DMS 273 (cell line): ENCODE measurements around the gene FOXE3.
A peak's percentile ranks its signal among the peaks of the same experiment; 100 is the strongest.
"Not testable (repeated sequence)": the region's sequence is repeated elsewhere in the genome, so short reads cannot be mapped to it uniquely, and the experiment has no call there.

Experiments used
- DNase-seq: peaks from one replicate; lab custom pipeline; 2025; ENCODE audit not compliant: unreplicated experiment; lab: John Stamatoyannopoulos, UW

The FOXE3 gene

DNA sequence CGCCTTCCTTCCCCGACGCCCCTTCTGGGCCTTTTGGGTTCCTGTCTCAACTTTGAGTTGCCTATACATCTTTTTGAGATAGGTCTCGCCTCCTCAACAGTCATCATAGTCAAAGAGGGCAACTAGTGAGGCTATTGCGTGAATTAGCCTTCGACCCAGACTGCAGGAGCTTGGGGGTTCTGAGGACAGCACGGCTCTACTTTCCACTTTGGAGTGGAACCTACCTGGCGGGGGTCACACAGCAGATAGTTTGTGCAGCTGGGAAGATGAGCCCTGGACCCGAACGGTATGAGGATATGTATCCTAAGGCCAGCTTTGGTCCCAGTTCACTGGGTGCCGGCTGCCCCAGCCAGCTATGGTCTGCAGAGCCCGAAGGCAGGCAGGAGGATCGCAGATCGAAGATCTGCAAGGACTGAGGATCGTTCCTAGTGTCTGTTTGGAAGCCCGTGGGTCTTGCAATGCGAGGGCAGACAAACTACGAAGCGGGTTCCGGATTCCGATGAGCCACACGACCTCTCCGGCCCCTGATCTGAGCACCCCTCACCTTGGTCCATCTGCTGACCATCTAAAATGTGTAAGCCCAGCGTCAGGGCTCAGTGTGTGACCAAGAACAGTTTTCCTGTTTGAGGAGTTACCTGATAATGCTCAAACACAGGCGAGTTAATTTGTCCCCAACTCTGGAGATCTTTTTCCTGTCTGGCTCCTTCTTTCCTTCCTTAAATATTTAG is 29.9 kb downstream of the FOXE3 start:
- no peak for DNase-seq

DNA sequence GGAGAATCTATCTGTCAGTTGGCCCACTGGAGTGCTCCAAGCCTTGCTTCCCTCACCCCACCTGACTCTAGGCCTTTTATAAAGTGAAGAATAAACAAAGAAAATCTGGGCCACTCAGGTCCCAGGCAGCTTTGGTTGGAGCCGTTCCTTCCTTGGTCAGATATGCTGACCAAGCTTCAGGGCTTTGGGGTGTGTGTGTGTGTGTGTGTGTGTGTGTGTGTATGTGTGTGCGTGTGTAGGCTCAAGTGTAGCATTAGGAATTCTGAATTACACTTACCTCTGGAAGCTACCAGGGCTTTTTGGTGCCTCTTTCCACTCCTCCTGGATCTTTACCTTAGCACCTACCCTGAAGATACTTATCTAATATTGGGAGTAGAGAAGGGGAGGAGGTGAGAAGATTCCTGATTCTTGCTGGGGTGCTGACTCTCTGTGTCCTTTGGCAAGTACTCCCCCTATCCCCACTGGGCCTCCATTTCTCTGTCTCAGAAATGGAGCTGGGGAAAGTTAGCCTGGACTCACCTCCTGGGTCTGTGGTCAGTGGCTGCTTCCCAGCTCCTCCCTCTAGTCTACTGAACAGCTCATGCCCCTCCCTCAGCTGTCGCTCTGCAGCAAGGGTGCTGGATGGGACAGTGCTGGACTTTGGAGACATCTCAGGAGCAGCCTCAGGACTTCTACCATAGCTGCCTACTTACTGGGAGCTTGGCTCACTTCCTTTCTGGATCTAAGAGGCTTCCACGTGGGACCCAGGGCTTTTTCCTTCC is 32.6 kb downstream of the FOXE3 start:
- DNase-seq: no peak

DNA sequence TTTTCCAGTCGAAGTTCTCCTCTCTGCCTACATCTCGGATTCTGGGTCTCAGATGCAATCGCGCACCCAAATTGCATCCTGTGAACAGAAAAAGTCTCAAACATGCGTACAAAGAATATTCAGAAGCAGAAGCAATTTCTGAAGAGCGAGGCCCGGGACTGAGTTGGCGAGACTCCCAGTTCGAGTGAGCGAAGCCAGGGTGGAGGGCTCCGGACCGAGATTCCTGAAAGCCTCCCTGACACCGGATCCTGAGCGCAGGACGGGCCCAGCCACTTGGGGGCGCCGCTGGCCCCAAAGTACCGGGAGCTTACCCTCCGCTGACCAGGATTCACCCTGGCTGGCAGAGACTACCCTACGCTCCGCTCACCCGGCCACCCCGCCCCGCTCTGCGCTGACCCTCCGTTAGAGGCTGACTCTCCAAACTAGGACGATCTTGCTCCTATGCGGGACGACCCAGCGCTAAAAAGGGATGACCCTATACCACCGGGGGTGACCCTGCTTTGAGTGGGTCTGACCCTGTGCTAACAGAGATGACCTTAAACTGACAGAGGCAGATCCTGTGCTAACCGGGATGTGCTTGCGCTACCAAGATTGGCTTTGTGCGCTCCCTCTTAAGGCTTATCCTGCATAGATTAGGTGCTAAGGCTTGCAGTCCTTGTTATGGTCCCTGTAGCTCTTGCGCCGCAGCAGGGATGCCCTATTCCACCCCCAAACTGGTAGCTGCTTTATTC is 33.9 kb downstream of the FOXE3 start:
- peak; percentile 26 for DNase-seq

DNA sequence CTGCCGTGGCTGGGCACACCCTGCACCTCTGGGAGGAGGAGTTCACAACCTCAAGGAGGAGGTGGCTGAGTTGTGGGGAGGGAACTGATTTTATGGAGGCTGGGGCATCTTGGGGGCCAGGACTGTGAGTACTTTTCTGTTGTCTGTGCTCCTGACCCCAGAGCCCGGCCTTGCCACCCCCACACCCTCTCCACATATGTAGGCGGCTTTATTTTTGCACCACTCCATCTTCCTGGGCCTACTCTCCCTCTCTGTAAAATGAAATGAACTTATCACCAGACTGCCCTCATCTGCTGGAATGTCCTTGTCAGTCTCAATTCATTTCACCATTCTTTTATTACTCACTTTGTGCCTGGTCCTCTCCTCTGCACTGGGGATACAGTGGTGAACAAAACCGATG is 34.5 kb downstream of the FOXE3 start:
- no peak for DNase-seq

DNA sequence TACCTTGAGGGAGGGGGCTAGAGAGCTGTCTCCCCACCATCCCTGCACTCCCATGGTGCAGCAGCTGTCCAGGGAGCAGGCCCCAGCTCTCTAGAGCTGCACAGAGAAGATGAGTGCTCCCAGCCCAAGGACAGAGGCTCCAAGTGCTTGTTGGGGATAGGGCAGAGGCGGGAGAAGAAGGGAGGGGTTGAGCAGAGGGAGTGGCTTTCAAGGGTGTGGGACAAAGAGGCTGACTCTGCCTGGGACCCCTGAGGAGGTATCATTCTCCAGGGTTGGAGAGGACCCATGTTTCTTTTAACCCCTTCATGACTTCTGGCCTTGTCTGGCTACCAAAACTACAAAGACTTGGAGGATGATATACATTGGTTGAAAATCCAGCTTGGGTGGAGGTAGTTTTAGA is 36.3 kb downstream of the FOXE3 start:
- DNase-seq: no peak

DNA sequence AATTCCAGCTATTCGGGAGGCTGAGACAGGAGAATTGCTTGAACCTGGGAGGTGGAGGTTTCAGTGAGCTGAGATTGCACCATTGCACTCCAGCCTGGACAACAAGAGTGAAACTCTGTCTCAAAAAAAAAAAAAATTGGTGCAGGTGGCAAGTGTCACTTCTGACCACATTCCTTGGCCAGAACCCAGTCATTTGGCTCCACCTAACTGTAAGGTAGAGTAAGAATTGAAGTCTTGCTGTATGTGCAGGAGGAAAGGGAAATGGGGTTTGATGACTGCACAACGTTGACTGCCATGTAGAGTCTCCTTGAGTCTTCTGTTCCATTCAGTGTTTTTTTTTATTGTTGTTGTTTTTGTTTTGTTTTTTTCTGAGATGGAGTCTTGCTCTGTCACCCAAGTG is 37.8 kb downstream of the FOXE3 start:
- not testable (repeated sequence) for DNase-seq

DNA sequence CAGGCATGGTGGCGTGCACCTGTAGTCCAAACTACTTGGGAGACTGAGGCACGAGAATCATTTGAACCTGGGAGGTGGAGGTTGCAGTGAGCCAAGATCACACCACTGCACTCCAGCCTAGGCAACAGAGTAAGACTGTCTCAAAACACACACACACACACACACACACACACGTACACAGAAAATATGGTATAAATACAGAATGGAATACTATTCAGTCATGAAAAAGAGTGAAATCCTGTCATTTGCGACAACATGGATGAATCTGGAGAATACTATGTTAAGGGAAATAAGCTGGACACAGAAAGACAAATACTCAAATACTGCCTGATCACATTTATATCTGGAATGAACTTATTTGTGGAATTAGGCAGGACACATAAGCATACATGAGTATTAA is 40.2 kb downstream of the FOXE3 start:
- no peak for DNase-seq

DNA sequence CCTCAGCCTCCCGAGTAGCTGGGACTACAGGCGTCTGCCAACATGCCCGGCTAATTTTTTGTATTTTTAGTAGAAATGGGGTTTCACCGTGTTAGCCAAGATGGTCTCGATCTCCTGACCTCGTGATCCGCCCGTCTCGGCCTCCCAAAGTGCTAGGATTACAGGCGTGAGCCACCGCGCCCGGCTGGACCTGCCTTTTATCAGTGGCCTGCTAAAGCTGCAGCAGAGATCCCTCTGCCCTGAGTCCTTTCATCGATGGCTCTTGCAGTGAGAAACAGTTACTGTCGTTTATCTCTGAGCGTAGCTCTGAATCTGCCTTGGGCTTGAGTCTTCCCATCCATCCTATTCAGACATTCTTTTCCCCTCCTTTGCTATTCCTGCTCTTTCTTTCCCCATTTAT is 41.5 kb downstream of the FOXE3 start:
- not testable (repeated sequence) for DNase-seq

DNA sequence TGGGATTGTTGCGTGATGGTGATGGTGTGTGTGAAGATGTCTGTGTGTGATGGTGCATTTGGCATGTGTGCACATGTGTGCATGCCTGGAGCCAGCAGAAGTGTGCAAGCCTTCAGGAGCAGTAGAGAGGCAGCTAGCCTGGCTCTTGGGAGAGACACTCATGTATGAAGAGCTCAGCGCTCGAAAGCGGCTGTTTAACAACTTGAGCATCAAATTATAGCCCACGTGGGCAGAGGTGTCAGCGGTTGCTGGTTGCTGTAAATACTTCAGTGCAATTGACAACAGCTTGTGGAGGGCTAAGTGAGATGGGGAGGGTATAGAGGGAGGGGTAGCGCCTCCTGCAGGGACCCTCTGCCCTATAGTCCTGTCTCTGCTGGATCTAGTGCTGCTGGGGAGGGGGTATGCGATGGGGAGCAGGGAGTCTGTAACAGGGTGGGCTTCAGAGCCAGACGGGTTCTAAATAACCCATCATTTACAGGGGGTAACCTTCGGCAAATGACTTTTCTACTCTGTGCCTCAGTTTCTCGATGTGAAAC is 43.2 kb downstream of the FOXE3 start:
- DNase-seq: no peak

DNA sequence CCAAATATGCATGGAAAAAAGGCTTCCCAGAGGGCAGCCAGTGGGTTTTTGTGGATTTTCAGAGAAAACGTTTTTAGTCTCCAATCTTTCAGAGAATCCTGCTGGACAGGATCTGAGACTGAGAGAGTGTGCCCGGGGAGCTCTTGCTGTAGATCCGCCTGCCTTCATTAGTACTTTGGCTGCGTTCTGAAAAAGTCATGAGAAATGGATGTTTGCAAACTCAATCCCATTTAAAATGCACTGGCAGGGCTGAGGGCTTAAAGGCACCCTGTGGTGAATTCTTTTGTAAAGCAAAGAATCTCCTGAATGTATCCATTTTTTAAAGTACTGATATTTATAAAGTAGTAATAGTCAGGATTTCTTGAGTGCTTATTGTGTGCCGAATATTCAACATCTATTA is 44.0 kb downstream of the FOXE3 start:
- DNase-seq: no peak

DNA sequence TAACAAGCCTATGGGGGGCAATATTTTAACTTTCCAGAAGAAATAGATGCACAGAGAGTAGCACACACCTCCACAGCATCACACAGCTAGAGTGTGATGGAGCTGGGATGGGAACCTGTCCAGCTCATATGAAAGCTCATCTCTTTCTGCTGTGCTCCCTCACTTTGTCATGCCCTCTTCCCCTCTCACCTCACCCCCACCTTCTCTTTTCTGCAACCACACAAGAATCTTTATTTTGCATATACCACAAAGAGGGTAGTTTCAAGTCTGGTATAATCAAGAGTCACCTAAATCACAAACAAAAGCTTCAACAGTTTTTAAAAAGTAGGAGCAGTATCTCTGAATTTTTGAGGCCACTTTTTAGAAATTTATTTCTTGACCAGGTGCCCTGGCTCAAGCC is 44.4 kb downstream of the FOXE3 start:
- DNase-seq: no peak

DNA sequence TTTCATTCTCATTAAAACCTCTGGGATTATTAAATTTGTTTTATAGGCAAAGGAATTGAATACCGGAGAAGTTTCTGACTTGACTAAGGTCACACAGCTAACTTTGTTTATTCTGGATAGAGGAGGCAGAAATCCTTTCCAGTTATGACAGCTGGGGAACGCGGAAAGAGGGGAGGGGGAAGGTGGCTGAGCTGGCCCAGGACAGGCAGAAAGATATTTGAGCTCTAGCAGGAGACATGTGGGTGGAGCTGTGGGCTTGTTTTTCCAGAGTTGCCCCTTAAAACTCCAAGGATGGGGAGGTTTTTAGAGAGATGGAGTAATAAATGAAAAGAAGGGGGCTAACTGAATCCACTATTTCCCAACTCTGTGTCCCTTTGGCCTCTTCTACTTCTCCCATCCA is 49.5 kb downstream of the FOXE3 start:
- peak; percentile 49 for DNase-seq
